NCI-H146 (cell line): Measurements from ENCODE around the gene GPR148.

ENCODE experiments used
- DNase-seq: peaks from one replicate; lab custom pipeline; 2025; lab: John Stamatoyannopoulos, UW

The GPR148 gene

DNA sequence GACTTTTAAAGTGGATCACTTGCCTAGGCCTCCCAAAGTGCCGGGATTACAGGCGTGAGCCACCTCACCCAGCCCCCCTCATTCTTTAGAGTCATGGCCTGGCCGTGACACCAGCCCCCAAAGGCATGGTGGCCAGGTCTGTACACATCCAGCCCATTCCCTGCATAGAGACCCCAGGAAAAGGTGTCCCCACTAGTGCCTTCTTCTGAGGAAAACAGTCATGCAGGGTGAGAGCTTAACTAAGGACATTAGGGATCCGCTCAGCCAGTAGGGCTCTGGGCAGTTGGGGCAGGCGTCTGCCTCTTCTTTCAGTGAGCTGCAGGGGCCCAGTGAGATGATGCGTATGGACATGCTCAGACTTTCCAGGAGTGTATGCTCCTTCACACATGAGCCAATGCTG is 20.8 kb downstream of the GPR148 start:
- no peak for DNase-seq

DNA sequence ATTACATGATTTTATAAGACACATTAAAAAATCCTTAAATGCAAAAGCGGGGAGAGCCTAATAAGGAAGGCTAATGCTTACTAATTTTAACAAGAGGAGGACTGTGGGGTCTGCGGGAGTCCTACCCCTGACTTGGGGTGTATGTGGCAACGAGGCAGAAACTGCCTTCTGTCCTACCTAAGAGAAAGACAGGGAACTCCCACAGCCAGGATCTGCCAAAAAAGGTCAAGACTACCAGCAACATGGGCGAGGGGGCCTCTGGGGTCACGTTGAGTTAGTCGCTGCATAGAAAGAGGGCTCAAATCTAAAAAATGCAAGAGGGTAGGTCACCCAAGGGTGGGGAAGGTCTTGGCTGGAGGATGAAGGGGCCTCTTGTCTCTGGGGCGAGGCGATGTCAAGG is 25.9 kb downstream of the GPR148 start:
- no peak for DNase-seq

DNA sequence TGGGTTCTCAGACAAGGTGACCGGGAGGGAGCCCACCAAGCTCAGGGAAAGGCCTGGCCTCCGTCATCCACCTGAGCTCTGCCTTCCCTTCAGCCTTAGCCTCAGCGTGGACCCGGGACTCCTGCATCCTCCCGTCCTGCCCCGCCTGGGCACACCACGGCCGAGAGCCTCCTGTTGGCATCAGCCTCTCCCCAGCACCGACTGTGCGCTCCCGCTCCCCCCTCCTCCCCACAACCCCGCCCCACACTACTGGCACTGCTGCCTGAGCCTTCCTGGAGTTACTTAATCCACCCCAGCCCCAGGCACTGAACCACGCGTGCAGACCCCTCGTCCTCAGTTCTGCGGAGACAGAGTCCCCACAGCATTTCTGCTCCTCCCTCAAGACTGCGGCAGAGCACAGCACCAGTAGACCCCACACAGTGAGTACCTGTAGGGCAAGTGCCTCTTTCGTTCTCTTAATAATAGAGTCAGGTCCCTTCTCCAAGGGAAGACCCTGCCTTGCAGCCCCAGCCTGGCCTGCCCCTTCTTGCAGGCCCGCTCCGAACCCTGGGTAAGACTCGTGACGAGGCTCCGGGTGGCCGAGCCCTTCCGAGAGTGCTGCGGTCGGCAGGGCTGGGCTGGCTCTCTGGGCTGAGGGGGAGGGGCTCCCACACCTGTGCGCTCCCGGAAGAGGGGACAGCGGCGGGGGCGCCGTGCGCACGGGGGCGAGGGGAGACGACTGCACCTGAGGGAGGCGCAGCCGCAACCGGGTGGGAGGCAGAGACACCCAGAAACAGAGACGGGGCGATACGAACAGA is 26.6 kb downstream of the GPR148 start, which contains the start of gene AMER3:
TSS of gene AMER3 (plus strand) at position 285 of the 797 bp plus-strand sequence. CDS start 6,533 bp downstream, outside the sequence.
- peak; percentile 91 for DNase-seq

DNA sequence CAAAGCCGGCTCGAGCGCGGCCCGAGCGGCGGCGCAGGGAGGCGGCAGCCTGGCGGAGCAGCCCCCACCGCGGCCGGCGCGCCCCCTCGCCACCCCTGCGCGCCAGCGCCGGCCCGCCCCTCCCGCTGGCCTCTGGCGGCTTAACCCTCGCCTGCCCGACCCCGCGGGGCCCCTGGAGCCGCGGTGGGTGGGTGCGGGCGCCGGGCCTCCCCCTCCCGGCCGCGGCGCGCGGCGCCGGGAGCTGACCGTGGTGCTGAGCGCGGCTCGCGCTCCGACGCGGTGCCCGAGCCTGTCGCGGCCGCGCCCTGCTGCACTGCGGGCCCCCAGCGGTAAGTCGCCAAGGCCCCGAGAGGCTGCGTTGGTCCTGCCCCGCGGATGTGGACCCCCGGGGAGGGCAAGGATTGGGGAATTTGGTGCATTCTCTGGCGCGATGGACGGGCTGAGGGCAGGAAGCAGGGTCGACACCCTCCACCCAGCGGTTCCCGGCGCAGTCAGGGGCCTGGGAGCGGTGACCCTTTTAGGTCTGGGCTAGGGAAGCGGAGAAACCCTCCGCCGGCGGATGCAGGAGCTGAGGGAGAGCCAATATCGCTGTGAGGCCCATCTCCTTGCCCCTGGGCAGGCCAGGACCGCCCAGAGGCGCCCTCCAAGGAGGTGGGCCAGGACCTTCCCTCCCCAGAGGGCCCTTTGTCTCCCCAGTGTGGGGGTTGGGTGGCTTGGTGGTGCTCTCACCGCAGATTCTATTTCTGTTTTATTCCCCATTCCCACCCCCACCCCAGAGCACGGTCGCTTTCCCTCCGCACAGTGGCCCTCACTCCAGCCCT is 27.4 kb downstream of the GPR148 start:
- peak; percentile 72 for DNase-seq

DNA sequence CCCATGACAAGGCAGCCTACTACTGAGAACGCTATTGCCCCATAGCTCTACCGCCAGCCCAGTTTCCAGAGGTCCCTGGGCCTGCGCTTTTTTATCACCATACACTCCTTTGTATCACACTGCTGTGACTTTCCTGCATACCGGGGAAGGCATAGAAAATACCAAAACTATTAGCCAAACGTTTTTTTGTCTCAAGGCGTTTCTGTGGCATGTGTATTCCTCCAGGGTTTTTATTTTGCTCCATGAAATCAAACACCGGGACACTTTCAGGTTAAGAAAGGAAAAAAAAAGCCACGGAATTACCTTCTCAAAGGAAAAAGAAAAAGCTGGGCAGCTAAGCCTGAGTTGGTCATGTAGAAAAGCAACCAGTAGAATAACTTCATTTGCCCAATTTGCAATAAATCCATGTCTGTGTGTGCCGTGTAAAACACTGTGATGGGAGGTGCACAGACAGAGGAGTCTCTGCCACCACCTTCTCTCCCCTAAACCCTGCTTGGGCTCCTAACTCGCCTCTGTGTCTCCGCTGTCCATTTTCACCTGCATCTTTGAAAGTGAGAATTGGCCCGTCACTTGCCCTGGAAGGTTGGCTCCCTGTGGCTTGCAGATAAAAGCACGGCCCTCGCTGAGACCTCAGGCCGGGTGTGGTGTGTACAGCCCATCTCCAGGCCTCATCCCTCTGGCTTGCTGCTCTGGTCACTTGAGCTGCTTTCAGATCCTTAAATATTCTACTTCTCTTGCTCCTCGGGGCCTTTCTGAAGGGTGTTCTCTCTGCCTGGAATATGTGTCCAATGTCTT is 28.2 kb downstream of the GPR148 start:
- no peak for DNase-seq

DNA sequence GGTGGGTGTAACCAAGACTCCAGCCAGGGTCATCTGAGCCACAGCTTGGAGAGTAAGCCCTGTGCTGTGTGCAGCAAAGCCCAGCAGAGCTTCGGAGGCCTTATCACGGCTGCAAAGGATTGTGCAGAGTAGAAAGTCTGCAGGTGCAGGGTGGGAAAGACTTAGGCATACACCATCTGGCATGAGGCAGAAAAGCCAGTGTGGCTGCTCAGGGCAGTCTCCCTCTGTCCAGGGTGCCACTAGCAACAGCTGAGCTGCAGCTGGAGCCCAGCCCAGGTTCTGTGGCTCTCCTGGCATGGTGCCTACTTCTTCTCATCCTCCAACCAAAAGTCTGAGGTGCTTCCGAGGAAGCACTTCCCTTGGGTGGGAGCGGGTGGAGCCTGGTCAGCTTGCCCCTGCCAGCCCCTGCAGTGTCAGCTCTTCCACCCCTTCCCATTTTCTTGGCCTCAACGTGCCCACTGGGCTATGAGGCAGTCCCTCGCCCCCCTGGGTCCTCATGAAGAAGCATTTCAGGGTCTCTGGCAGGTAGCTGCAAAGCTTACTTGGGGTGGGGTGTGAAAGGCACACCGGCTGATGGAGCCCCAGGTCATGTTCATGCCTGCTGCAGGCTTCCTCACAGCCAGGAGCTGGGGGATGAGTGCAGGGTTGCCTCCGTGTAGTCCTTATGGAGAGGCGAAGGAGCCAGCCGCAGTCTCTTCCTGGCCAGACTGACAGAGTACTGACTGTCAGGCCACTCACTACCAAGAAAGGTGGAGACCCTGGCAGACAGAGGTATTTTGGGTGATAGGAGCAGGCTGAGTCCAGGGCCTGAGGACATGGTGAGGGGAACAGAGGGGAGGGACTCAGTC is 31.3 kb downstream of the GPR148 start:
- peak; percentile 30 for DNase-seq

DNA sequence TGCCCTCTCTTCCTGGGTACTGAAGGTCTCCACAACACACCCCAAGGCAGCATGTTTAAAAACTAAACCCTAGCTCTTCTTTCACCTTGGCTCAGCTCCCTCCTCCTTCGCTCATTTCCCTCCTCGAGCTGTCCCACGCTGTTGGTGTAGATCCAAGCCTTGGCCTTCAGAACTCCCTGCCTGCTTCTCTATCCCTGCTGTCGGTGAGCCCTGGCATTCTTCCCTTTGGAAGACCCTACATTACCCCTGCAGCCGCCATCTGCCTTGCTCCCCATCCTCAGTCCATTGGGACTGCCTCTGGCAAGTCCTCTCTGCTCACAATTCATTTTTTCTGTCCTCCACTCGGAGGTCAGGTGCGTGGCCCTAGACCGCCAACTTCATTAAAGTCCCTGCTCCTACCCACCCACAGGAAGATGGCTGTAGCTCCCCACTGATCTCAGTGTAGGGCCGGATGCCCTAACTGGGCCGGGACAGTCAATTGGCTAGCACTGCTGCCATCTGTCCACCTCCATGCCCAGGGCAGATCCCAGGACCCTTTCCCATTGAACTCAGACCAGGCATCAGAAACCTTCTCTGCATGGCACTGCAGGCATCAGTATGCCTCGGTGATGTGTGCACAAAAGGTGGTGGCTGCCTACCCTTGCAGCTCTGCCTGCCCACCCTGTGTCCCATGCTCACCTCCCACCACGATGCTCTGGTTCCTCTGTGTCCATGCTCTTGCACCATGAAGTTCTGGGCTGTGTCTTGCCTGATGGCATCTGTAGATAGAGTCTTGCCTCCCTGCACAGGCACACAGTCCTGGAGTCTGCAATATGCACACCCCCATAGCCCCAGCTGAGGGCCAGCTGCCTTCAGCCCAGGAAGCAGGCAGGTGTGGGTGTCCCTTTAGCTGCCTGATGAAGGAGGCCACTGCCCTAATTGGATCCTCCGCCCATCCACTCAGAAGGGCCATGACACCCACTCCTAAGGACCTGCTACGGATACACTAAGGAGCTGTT is 32.2 kb downstream of the GPR148 start:
- DNase-seq, result no peak

DNA sequence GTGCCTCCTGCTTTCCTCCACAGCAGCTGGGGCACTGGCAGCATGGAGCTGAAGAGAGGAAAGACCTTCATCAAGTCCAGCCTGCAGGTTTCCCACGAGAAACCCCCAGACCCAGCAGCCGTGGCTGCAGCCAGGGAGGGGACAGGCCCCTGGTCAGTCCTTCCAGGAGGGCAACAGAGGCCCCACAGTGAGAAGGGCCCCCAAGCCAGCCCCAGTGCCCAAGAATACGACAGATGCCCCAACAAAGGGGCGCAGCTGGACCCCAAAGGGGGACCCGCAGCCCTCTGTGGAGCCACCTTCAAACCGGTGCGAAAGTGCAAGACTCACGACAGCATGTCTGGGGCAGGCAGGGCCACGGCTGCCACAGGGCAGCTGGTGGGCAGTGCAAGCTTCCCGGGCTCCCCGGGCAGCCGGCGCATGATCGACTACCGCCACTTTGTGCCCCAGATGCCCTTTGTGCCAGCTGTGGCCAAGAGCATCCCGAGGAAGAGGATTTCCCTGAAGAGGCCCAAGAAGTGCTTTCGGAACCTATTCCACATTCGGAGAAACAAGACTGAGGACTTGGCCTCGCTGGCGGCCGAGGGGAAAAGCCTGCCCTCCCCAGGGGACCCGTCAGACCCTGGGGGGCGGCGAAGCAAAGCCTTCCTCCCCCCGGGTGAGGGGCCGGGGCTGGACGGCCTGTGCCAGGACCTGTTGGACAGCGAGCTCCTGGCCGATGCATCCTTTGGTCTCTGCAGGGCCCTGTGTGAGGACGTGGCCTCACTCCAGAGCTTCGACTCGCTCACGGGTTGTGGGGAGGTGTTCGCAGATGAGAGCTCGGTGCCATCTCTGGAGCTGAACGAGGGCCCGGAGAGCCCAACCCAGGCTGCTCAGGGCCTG is 33.4 kb downstream of the GPR148 start:
- no peak for DNase-seq

DNA sequence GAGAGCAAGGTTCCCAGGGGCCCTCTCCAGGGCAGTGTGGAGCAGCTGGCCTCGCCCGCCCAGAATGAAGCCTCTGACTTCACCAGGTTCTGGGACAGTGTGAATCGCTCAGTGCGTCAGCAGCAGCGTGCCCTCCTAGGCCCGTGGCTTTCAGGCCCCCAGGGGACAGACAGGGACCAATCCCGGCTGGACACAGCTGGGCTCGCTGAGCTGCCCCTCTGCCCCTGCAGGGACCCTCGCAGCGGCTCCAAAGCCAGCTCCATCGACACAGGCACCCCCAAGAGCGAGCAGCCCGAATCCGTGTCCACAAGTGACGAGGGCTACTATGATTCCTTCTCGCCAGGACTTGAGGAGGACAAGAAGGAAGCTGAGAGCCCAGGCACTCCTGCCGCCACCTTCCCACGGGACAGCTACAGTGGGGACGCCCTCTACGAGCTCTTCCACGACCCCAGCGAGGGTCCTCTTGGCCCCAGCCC is 34.1 kb downstream of the GPR148 start:
- DNase-seq, result no peak

DNA sequence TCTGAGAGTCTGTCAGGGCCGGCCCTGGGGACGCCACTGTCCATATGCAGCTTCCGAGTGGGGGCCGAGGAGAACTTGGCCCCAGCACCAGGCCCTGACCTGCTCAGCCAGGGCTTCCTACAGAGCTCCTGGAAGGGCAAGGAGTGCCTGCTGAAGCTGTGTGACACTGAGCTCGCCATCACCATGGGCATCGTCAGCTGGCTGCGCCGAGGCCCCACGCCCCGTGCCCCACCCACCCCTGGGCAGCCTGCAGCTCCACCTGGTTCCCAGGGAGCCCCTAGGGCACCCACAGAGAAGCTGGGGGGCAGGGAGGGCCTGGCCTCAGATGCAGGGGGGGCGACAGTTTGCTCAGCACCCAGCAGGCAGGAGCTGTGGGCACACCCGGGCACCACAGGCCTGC is 34.5 kb downstream of the GPR148 start:
- no peak for DNase-seq

DNA sequence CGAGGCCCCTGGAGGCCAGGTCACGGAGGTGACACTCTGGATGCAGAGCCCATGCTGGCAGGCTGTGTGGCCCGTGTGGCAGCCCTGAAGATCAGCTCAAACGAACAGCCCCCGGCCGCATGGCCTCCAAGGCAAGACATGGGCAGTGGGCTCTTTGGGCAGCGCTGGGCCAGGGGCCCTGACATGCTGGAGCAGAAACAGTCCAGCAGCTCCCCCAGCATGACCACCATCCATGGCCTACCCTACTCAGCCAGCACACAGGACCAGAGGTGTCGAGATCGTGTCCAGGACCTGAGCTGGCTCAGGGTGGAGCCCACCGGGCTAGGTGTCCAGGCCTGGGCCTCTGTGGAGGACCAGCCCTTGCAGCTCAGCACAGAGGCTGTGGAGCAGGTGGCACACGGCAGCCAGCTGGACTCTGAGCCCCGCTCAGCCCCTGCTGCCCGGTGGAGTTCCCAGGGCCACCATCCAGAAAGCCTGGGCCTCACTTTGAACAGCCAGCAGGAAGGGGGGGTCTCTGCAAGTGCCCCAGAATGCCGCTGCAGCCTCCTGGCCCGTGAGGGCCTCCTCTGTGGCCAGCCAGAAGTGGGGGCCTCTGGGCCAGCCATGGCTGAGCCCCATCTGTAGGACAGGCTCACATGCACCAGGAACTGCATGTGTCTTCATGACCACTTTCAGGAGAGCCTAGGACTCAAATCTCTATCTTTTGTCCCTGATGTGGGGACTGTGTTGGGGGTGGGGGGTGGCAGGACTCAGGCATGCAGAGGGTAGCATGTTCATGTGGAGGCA is 35.4 kb downstream of the GPR148 start:
- DNase-seq, result no peak

DNA sequence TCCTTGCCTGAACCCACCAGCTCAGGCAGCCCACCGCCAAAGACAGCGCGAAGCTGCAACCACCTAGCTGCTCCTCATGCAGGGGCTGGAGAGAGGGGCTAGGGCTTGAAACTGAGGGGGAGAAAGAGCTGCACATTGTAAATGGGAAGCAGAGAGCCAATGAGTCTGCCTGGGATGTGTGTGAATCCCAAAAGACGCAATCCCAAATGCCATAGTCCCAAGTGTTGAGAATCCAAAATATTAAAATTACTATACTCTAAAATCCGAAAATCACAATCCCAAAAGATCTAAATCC is 35.9 kb downstream of the GPR148 start:
- DNase-seq, result no peak

DNA sequence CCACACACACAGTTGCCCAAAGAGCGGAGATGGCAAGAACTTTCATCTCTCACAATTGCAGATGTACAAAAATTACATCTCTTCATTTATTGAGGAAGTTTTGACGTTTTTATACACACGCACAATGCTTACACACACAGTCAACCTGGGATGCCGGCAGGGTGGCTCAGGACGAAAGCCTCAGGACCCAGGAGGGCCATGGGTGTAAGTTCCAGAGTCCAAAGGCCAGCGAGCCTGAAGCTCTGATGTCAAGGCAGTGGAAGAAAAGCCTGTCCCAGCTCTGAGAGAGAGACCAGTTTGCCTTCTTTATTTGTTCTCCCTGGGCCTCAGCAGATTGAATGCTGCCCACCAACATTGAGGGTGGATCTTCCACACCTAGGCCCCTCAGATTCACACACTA is 36.6 kb downstream of the GPR148 start:
- no peak for DNase-seq

DNA sequence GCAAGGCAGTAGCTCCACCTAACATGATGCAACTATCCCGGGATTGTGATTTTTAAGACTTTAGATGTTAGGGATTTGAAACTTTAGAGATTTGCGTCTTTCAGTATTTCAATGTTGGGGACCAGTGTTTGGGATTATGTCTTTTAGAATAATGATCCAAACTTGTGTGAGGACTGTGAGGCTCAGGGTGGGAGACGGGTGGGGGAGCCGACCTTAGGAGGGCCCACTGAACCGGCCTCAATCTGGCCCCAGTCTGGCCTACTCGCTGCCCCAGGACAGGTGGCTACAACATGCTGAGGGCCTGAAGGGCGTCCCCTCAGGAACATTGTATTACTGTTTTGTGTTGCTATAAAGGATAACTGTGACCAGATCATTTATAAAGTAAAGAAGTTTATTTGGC is 37.2 kb downstream of the GPR148 start:
- no peak for DNase-seq

DNA sequence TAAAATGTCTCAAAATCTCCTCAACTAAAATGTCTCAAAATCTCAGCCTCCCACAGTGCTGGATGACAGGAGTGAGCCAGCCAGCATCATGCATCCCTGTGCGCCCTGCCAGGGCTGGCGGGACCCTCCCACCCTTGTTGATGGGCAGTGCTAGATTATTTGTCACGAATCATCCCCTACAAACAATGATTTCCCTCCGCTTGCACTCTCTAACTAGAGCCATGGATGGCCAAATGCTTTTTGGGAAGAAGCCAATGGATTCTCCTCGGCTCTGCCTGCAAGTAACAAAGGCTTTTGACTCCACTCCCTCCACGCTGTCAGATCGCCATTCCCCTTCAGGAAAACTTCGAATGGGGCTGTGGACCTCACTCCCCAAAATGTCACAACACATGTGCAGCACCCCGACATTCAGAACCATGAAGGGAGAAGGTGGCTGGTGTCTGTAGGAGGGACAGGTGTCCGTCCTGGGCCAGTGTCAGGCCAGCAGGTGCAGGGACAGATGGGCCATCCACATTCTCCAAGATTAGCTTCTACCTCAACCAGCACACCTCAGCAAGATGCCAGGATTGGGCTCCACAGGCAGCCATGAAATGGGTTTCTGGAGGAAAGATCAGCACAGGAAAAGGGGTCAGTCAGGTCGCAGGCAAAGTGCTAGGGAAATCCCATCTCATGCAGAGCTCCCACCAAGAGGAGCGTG is 38.0 kb downstream of the GPR148 start:
- no peak for DNase-seq

DNA sequence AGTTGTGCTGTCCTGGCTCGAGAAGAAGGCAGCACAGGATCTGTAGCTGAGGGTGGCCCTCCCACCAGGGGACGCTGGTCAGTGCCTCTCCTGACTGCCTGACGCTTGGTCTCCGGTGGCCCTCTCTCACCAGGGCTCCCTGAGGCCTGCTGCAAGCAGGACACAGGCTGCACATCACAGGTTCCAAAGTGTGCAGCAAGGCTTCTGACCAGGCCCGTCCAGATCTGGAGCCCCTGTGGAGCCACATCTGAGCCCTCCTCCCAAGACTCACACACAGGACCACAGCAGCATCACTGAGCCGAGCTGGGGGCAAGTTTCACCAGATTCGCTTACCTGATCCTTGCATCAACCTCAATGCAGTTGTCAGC is 38.5 kb downstream of the GPR148 start:
- DNase-seq, result no peak

DNA sequence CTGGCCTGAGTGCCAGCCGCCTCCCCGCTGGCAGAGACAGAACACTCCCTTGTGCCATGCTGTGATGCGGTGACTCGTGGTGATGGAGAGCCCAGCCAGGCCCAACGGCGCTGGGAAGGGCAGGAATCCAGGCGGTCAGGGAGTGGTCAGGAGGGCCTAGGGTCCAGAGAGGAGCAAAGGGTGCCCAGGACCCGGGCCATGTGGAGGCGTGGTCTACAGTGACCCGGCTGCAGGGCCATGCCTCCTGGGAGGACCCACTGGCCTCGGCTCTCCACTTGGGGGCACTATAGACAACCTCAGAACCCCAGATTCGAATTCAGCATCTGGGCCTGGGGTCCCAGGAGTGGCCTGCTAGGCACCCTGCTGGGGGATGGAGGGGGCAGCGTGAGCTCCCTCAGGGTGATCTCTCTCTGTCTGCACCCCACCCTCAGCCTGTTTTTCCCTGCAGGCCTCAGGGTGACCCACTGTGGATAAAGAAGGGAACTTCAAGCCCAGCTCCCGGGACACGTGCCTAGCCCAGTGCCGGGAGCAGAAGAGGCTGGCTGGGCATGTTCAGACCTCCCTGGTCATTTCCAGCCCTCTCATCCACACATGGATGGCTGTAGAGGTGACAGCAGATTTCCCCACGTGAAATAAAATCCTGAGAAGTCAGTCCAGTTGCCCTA is 39.5 kb downstream of the GPR148 start:
- DNase-seq, result no peak
